GM19025 (cell line): ENCODE results near the gene LITAFD.
"Not testable (repeated sequence)": the region's sequence is repeated elsewhere in the genome, so short reads cannot be mapped to it uniquely, and the experiment has no call there.

Source experiments
- ATAC-seq: cut with Tn5 transposase; IDR thresholded peaks from one replicate; pipeline ENCODE4 v1.9.1; 2021; ENCODE audit warnings: mild to moderate bottlenecking, low read depth, moderate library complexity; ENCODE audit not compliant: unreplicated experiment

Gene LITAFD

GRCh38 chr16:8916541-8917225 is 34.5 kb downstream of the LITAFD start:
- no peak for ATAC-seq

- ATAC-seq, result not testable (repeated sequence)
These were observed 35.2 kb downstream of the LITAFD start for GRCh38 chr16:8917336-8917735.

GRCh38 chr16:8919089-8919933 is 37.2 kb downstream of the LITAFD start:
- no peak for ATAC-seq

- no peak for ATAC-seq
These were observed 37.8 kb downstream of the LITAFD start for GRCh38 chr16:8919934-8920462.

- no peak for ATAC-seq
These were observed 38.6 kb downstream of the LITAFD start for GRCh38 chr16:8920645-8921346.

GRCh38 chr16:8921347-8921984 is 39.3 kb downstream of the LITAFD start:
- ATAC-seq, result no peak

- no peak for ATAC-seq
These were observed 41.0 kb downstream of the LITAFD start for GRCh38 chr16:8923199-8923598.

- no peak for ATAC-seq
These were observed 42.1 kb downstream of the LITAFD start for GRCh38 chr16:8924214-8924613.

- no peak for ATAC-seq
These were observed 43.3 kb downstream of the LITAFD start for GRCh38 chr16:8925455-8925854.

GRCh38 chr16:8926827-8927226 is 44.7 kb downstream of the LITAFD start:
- no peak for ATAC-seq

GRCh38 chr16:8928467-8928957 is 46.4 kb downstream of the LITAFD start:
- ATAC-seq, result no peak

GRCh38 chr16:8929086-8929748 is 47.1 kb downstream of the LITAFD start:
- ATAC-seq, result peak; percentile 71

GRCh38 chr16:8931859-8932258 is 49.7 kb downstream of the LITAFD start:
- ATAC-seq, result no peak

GRCh38 chr16:8934601-8935000 is 52.5 kb downstream of the LITAFD start:
- ATAC-seq, result no peak
